Ecto neural progenitor cell (in vitro differentiated cells): ENCODE data around the gene RERE.

Source experiments
- DNase-seq: peaks from one replicate; pipeline ENCODE4 v3.0.0-alpha.2; 2018; ENCODE audit warnings: low spot score

Gene RERE

DNA sequence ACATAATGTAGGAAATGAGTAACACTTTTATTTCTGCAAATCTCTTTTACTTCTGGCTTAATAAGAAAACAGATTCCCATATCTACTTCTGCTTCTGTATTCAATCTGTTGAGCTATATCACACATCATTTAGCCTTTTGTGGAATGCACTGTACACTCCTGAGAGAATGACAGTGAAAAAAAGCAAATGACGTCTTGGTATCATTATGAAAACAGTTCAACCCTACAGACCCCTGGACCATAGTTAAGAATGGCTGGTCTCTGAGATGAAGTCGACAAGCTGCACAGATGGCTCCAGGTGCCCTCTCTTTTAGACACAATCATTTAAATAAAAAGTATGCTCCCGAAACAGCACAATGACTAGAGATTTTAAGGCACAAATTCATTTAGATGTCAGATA lies 247.0 kb downstream of the RERE start:
- no peak for DNase-seq

DNA sequence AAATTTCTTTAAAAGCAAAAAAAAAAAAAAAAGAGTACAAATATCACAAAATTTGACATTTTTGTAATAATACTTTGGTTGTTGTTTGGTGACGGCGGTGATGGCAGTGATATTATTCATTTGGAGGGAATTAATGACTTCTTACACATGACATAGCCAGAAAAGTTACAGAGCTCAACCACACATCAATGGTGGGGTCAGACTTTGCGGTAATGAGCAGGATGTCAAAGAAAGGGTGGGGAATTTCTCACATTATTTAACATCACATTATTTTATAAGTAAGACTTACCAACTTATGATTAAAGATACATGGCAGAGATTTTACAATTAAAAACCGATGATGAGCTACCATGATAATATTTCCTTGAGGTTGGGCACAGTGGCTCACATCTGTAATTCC lies 248.2 kb downstream of the RERE start:
- no peak for DNase-seq

DNA sequence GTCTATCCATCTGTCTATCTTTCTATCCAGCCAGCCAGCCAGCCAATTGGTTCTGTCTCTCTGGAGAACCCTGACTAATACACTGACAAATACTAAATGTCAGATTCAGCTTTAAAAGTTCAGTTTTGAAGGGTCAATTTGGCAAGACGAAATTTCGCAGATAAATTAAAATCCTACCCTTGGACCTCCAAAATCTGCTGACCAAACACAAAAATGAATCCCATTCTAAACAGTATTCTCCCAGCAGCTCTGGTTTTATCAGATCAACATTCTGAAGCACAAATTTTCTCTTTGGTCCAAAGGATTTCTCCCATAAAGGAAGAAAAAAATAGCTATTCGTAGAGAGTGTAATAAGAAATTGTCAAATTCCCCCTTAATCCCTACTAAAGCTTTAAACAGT lies 248.6 kb downstream of the RERE start:
- no peak for DNase-seq

DNA sequence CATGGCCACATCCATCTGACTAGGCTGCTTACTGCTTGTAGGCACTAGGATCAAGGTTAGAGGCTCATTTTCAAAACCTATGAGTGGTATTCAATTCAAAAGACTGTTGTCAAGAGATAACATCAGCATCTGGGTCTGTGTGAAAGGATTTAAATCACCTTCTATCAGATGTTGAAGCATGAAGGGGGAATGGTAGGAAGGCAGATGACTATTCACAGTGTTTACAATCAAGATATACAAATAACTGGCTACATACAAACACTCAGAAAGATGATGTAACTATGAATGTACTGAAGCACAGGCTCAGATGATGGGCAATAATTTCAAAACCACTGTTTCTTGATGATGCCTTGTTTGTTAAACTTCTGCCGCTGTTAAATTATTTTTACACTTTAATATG lies 250.3 kb downstream of the RERE start:
- no peak for DNase-seq

DNA sequence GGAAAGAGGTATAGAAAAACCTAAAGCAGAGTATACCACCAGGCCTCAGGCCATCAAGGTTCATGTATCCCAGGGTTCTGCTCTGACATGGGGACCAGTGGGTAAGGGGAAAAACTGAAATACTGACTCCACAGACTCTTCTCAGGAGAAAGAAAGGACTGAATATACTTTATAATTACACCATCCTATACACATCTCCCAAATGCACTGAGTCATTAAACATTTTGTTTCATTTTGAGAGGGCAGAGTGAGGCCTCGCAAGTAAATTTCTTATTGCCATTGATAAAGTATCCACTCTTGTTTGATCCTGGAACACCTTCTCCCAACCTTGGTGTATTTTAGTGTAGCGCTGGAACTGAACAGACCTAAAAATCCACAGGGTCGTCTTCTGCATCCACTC lies 251.6 kb downstream of the RERE start:
- no peak for DNase-seq

DNA sequence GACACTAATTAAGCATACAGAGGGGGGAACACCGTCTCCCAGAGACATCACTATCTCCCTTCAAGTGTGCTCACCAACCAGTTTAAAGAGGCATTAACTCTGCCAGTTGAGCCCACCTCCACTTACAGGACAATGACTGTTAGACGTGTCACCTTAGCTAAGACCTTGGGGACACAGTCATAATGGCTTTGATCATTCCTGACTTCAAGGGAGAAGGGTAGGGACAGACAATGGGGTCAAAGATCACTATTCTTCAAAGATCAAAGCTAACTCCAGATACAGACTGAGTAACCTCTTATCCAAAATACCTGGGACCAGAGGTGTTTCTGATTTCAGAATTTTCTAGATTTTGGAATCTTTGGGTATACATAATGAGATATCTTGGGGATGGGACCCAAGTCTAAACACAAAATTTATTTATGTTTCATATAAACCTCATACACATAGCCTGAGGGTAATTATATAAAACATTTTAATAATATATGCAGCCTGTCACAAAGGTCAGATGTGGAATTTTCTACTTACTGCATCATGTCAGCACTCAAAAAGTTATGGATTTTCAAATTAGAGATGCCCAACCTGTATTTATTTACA lies 253.4 kb downstream of the RERE start:
- DNase-seq = no peak

DNA sequence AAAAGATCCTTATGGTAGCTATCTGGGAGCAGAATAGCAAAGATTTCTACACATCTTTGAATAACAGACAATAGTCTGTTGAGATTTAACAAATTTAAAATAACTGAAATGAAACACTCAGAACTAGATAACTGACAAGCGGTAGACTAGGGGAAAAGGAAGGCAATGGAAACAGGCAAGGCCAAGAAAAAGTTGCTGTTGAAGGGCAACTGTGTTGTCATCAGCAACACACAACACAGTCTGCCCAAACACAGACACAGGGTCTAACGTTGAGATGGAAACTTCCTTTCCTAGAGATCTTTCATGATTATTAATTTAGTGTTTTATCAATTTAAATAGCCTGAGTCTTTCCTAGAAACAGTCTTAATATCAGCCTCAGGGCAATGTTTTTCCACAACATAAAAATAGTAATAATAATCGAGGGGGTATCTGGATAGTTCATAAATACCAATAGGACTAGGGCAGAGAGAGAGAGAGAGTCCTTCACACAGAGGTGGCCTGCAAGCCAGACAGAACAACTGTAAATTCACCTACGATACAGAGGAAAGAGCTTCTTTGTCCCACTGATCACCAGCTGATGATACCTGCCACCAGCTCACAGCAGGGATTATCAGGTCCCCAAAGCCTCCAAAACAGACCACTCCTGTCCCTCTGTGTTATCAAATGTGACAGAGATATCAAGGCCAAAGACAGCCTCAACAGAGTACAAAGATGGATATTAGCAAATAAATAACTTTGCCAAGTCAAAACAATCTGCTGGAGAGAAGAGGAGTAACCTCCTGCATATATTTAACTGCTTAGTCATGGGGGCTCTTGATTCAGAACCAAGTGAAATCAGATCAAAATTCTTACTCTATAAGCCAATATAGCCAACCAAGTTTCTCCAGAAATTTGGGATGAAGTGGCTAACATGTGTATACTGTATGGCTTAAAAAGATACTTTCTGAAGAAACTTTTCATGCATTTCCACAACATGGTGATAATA lies 254.3 kb downstream of the RERE start:
- DNase-seq = no peak

DNA sequence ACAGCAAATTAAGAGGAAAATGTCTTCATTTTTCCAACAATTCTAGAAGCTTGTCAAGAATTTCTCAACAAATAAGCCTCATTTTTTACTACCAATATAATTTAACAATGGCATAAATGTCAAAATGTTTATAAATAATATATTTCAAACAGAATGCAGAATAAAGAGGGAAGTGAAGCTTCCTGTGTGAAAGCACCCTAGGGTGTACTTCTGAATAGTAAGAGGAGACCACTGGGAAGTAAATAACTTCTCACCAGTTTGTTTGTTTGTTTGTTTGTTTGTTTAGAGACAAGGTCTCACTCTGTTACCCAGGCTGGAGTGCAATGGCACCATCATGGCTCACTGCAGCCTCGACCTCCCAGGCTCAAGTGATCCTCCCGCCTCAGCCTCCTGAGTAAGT lies 255.2 kb downstream of the RERE start:
- no peak for DNase-seq

DNA sequence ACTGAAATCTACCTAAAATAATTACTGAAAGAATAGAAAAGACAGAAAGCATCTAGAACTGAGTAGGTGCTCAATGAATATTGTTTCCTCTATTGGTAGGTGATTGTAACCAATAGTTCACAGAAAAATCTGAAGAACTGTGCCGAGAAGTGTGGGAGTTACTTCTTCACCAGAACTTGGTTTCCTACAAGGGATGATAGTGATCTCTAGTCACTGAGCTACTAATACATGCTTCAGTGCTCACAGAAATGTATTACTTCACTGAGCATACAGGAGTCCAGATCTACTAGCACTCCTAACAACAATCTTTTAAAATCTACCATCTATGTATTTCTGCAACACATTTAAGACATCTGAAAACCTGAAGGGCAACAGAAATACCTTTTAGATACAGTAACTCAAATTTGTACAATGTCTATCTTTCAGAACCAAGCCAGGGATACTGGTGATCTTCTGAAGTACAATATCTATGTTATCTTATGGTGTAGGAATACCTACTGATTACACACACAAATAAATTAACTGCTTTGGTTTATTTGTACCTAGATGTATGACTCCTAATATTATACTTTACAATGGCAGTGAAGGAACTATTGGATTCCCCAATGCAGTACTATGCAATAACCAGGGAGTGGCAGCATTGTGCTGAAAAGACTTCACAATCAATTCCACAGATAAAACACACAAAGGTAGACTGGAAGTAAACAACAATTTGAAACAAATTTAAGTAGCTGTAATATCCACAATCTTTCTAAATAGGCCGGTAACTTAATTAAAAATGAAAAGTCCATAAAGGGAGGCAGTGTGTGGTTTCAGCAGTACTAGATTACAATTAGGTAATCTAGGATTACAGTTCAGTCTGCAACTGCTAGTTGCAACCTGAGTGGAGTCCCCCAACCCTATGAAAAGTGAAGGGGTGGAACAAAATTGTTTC lies 256.6 kb downstream of the RERE start:
- no peak for DNase-seq

DNA sequence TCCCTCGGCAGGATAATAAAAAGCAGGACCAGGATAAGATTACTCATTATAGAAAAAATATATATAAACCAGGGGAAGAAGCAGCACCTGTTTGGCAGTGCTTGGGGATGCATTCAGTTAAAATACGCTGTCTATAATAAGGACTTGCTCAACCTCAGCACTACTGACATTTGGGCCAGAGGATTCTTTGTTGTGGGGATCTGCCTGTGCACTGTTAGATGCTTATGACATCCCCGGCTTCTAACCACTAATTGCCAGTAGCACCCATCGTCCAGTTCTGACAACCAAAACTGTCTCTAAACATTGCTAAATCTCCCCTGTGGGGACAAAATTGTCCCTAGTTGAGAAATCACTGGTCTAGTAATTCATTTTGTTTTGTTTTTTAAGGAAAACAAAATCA lies 257.4 kb downstream of the RERE start:
- DNase-seq = no peak

DNA sequence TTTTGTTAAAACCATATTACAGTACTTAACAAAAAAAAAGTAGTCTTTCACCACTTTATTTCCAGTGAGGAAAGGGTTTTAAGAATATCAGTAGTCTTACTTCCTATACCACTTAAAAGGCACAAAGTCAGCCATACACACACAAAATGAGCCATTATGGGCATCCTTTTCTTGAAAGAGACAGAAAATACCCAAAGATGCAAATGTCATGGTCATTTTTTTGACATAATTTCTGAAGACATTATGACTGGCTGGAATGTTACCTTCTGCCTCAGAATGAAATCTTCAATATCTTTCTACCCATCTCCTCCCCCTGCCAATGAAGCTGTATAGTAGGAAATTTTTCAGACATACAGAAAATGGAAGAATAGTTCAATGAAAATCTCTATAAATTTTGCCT lies 261.9 kb downstream of the RERE start:
- DNase-seq = no peak

DNA sequence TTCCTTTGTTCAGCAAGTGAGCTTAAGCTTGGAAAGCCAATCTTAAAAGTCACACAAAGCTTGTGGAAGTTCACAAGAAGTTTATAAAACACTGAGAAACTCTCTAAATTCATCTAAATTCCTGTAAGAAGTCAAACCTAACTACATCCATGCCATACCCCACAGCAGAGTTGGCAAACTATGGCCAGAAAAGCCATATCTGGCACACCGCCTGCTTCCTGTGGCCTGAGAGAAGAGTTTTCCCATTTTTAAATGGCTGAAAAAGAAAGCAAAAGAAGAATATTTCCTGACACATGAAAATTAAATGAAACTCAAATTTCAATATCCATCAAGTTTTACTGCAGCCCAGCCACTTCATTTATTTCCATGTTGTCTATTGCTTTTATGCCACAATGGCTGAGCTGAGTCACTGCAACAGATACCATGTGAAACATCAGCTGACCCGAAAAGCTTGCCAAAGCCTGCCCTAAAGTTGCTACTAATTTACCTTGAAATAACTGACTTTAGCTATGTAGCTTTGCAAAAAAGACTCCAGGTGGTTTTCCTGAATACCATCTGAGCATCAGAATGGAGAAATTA lies 262.4 kb downstream of the RERE start:
- DNase-seq = no peak

DNA sequence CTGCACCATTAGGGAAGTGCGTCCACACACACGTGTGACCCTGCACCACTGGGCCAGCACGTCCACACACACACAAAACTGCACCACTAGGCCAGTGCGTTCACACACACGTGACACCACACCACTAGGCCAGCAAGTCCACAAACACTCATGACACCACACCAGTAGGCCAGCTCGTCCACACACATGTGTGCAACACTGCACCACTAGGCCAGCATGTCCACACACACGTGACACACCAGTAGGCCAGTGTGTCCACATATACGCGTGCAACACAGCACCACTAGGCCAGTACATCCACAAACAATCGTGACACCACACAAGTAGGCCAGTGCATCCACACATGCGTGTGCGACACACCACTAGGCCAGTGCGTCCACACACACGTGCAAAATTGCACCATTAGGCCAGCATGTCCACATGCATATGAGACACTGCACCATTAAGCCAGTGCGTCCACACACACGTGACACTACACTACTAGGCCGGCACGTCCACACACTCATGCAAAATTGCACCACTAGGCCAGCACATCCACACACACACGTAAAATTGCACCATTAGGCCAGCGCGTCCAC lies 264.5 kb downstream of the RERE start:
- peak; percentile 50 for DNase-seq

DNA sequence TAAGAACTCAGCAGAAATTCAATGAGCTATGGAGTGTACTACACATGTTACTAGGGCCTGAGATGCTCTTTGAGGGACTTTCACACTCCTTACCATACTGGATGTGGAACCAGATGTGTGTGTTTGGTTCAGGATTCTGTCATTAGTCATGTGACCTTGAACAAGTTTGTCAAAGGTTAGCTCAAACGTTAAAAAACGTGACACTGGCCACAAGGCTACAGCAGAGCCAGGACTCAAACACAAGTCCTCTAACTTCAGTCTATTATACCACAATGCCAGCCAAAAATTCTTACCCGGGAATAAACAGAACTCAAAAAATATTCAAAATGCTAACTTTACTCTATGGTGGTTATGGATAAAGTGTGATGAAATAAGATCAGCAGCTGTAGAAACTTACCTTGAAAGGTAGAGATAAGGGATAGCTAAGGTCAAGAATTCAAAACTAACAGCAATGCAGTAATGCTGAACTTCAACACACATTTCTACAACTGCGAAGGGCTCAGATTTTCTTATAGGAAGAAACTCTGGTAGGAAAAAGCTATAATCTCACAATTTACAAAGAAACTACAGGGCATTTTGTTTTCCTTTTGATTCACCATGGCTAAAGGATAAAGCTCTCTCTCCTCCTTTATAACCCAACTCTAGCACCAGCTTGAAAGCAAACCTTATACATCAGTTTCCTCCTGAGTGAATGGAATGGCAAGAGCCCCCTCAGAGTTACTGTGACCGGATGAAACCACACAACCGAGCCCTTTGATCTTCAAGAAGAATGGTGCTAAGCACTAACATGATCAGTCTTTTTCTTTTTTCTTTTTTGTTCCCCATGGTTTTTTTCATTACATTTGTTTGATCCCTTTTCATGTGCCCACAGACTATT lies 265.6 kb downstream of the RERE start:
- DNase-seq = no peak

DNA sequence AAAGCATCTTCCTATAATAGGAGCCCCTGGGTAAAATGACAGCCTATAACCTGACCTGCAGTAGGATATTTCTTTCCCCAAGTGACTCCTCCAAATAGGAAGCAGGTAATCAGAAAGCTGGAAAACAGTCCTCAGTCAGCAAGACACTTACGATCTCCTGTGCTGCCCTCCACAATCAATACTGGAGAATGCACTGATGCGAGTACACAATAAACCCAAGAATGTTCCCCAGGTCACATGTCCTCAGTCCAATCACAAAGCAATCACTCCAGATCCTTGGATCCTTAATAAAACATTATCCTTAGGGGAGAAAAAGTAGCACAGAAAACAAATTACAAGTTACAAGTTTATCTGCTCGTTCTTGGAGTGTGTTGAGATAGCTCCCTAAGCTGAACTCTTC lies 266.4 kb downstream of the RERE start:
- DNase-seq = no peak

DNA sequence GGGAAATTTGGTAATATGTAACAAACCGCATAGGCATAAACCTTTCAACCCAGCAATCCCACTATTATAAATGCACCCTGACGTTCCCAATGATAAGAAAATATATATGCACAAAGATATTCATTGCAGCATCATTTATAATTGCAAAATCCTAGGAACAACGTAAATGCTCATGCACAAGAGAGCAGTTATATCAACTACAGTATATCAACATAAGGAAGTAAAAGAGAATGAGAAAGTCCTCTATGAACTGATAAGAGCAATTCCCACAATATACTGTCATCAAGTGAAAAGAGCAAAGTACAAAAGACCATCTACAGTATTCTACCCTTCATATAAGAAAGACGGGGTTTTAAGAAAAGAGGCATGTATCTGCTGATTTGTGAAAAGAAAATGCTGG lies 269.6 kb downstream of the RERE start:
- no peak for DNase-seq

DNA sequence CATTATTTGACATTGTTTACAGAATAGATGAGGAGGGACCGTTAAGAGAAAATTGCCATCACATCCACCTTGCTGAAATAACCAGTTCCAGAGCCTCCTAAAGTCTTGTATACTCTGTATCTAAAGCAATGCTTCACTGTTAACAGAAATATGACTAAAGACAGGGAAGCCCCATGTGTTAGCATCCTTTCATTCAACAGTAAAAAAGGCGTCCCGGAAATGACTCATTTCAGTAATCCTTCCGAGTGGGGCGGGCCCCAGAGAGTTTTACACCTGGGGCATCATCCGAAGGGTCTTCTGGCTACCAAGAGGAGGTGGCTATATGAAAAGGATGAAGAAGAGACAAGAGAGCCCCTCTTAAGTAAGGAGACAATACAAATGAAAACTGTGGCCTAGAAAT lies 272.4 kb downstream of the RERE start:
- DNase-seq = no peak

DNA sequence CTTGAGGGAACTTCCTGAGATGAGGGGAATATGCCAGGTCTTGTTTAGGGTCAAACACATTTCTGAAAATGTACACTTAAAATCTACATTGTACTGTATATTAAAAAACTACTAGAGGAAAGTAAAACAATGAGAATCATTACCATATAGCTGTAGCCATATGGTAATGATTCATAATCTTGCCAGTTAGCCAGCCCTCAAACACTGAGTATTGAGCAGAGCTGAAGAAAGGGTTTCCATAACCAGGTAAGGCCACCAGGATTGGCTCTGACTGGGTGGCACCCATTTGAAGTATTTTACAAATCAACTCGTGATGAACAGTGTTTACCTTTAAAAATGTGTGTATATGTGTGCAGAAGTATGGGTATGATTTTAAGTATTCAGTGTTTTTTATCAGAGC lies 272.8 kb downstream of the RERE start:
- no peak for DNase-seq

DNA sequence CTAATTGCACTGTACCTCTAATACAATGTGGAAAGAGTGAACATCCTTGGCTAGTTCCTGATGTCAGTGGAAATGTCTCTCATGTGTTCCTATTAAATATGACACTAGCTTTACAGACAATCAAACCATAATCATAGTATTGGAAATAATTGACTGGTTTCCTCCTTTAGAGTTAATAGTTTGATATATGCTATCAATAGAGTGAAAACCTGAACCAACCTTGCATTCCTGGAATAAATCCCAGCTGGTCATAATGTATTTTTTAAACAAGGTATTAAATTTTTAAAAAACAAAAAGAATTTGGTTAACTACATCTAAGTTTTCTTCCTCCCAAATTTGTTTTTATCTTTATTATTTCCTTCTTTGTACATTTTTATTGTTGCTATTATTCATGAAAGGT lies 273.5 kb downstream of the RERE start:
- no peak for DNase-seq

DNA sequence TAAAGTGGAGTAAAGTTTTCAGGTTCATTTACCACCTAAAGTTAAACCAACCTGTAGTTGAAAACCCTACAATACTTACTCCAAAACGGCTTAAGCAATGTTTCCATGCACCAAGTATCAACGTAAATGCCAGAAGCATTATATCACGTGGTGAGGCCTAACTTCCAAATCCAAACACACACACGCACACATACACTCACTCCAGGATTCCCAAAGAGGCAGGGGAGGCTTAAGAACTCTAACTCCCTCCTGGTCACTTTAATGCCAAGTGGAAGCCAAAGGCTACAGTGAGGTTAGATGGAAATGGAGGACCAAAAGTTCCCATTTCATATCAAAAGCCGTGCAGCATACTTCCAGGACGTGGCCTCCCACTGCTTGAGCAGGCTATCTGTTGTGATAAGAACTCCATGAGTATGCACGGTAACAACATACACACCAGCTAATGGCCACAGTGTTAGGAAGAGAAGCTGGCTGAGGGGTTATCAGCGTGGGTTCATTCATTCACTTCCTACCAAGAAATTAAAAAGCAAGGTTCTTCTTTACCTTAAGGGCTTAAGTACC lies 275.4 kb downstream of the RERE start:
- DNase-seq = no peak

DNA sequence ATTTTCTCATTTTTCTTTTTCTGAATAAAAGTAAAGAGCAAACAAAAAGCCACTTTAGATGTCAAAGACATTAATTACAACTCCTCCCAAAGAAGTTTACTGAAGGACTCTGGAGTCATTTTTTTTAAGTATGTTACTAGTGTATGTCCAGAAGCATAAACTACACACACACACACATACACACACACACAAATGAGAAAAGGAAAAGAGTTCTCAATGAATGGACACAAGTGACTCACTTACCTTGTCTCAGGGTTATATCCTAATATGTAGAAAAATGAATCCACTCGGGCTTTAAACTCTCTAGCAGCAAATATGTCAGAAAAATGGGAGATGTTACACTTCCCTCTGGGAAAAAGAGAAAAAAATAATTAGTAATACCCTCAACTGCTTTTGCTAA lies 276.5 kb downstream of the RERE start:
- no peak for DNase-seq
